ENCODE results near the gene MAGEF1. TPM values are rescaled to one million over a fixed set of nuclear protein-coding genes. Genes with fewer than 3 reads are reported as not detected.

Gene MAGEF1
- total RNA-seq, 3 donors from 2014 or later (not counting 1 experiment from before 2014, with no cell fraction given) = 8.1 to 12.6 (median 11.4) TPM

DNA sequence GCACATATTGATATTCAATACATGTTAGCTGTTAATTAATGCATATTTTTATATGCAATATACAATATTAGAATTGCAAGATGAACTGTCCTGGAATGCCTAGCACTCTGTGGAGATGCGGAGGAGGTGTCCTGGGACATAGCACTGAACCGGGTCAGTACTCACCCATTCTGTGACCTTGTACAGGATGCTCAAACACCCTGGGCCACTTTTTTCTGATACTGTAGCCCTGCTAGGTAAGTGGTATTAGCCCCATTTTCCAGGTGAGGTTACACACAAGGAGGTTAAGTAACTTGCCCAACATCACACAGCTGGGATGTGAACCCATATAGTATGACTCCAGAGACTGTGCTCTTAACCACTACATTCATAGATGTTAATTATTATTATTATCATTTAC lies 1.7 kb upstream of the MAGEF1 start:
- Mint-ChIP-seq H3K4me1 (peaks cover 21 to 36% of the 10 kb centered on the region in 2 donors), H3K9me3 (no peaks in the 10 kb centered on the region), H3K27me3 (ENCODE audit: low read depth in 2 of 2) (peaks cover 0 to 8% of the 10 kb centered on the region in 2 donors), H3K27ac (peak overlapping the region; percentile 43 to 81), H3K36me3 (no peaks in the 10 kb centered on the region), H3K4me3 (no peak overlapping the region)
- no peaks in the 10 kb centered on the region for H3K9me3 ChIP-seq (ENCODE audit: control insufficient read depth, insufficient read depth, low read length)
- TF ChIP-seq, protein P1, sequence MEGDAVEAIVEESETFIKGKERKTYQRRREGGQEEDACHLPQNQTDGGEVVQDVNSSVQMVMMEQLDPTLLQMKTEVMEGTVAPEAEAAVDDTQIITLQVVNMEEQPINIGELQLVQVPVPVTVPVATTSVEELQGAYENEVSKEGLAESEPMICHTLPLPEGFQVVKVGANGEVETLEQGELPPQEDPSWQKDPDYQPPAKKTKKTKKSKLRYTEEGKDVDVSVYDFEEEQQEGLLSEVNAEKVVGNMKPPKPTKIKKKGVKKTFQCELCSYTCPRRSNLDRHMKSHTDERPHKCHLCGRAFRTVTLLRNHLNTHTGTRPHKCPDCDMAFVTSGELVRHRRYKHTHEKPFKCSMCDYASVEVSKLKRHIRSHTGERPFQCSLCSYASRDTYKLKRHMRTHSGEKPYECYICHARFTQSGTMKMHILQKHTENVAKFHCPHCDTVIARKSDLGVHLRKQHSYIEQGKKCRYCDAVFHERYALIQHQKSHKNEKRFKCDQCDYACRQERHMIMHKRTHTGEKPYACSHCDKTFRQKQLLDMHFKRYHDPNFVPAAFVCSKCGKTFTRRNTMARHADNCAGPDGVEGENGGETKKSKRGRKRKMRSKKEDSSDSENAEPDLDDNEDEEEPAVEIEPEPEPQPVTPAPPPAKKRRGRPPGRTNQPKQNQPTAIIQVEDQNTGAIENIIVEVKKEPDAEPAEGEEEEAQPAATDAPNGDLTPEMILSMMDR (IDR thresholded peaks at IDR 0.05) = no peak
- no peaks in the 10 kb centered on the region for H3K36me3 ChIP-seq (ENCODE audit: control insufficient read depth, insufficient read depth, low read length)
- ATAC-seq (no peak), DNase-seq (no peak)
- H3K27me3 ChIP-seq (ENCODE audit: control insufficient read depth, insufficient read depth, low read length) = no peaks in the 10 kb centered on the region
- WGBS (ENCODE audit: insufficient coverage) = 84% methylated on average over 2 of the region's 2 CpGs
- peaks cover 16% of the 10 kb centered on the region for H3K4me1 ChIP-seq (ENCODE audit: control insufficient read depth, insufficient read depth, low read length)
- no peak overlapping the region for H3K4me3 ChIP-seq (ENCODE audit: low read length)
- intact Hi-C loops (cut with micrococcal nuclease) = no loop called here
- H3K27ac ChIP-seq (ENCODE audit: low read length) = no peak overlapping the region

- no peaks in the 10 kb centered on the region for H3K36me3 Mint-ChIP-seq
- peak overlapping the region; percentile 43 to 81 for H3K27ac Mint-ChIP-seq
- intact Hi-C loops (cut with micrococcal nuclease) = no loop called here
- no peaks in the 10 kb centered on the region for H3K36me3 ChIP-seq (ENCODE audit: control insufficient read depth, insufficient read depth, low read length)
- no peaks in the 10 kb centered on the region for H3K9me3 ChIP-seq (ENCODE audit: control insufficient read depth, insufficient read depth, low read length)
- TF ChIP-seq, protein P1 (IDR thresholded peaks at IDR 0.05) = no peak
- H3K27me3 ChIP-seq (ENCODE audit: control insufficient read depth, insufficient read depth, low read length) = no peaks in the 10 kb centered on the region
- DNase-seq = no peak
- no peak overlapping the region for H3K27ac ChIP-seq (ENCODE audit: low read length)
- H3K4me3 Mint-ChIP-seq = peak overlapping the region; percentile 57
- H3K9me3 Mint-ChIP-seq = no peaks in the 10 kb centered on the region
- ATAC-seq = no peak
- H3K4me1 ChIP-seq (ENCODE audit: control insufficient read depth, insufficient read depth, low read length) = peaks cover 16% of the 10 kb centered on the region
- H3K4me1 Mint-ChIP-seq = peaks cover 21 to 36% of the 10 kb centered on the region in 2 donors
- WGBS (ENCODE audit: insufficient coverage) = 100% methylated on average over 2 of the region's 2 CpGs
- no peak overlapping the region for H3K4me3 ChIP-seq (ENCODE audit: low read length)
- H3K27me3 Mint-ChIP-seq (ENCODE audit: low read depth in 2 of 2) = peaks cover 0 to 3% of the 10 kb centered on the region in 2 donors
Measured at GRCh38 chr3:184713040-184713355, 1.1 kb upstream of the MAGEF1 start.

DNA sequence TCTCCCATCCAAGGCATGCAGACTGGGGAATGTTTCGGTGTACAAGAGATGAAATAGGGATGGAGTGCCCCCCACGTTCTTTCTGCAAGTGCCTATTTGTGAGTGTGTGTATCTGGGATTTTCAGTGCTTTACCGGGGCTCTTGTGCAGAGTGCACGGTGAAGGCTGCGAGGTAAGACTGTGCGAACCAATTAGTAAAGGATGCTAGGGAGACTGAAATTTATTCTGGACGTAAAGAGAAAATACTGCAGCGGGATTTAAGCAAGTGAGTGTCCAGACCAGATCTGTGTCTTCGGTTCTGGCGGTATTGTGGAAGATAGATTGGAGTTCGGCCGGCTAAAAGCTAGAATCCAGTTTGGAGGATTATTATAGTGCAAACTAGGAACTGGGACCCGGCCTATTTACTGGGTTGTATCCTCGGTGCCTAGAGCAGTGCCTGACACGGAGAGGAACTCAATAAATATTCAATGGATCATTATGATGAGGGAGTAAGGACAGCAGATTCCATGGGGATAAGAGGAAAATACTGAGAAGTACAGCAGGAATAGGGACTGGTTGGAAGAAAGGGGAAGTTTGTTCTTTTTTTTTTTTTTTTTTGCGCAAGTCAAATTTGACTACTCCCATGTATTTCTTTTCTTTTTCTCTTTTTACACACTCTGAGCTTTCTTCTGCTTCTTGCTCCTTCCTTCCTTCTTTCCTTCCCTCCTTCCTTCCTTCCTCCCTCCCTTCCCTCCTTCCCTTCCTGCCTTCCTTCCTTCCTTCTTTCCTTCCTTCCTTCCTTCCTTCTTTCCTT lies 580 bp upstream of the MAGEF1 start:
- ATAC-seq = peak; percentile 44 to 59 (median 55)
- intact Hi-C loops (cut with micrococcal nuclease) = no loop called here
- Mint-ChIP-seq H3K27me3 (ENCODE audit: low read depth in 2 of 2) (no peaks in the 10 kb centered on the region), H3K9me3 (no peaks in the 10 kb centered on the region), H3K4me1 (peaks cover 21 to 36% of the 10 kb centered on the region in 2 donors), H3K4me3 (peak overlapping the region; percentile 76), H3K36me3 (no peaks in the 10 kb centered on the region), H3K27ac (peak overlapping the region; percentile 43 to 81)
- no peaks in the 10 kb centered on the region for H3K27me3 ChIP-seq (ENCODE audit: control insufficient read depth, insufficient read depth, low read length)
- 7% methylated on average over 16 of the region's 16 CpGs for WGBS (ENCODE audit: insufficient coverage)
- no peaks in the 10 kb centered on the region for H3K9me3 ChIP-seq (ENCODE audit: control insufficient read depth, insufficient read depth, low read length)
- H3K36me3 ChIP-seq (ENCODE audit: control insufficient read depth, insufficient read depth, low read length) = no peaks in the 10 kb centered on the region
- TF ChIP-seq, protein P1 (IDR thresholded peaks at IDR 0.05) = no peak
- H3K27ac ChIP-seq (ENCODE audit: low read length) = peak overlapping the region; percentile 28
- H3K4me3 ChIP-seq (ENCODE audit: low read length) = peak overlapping the region; percentile 63
- DNase-seq = no peak
- H3K4me1 ChIP-seq (ENCODE audit: control insufficient read depth, insufficient read depth, low read length) = peaks cover 16% of the 10 kb centered on the region
